HG02885 (cell line): ENCODE results near the gene SPIB.

Source experiments
- ATAC-seq: cut with Tn5 transposase; IDR thresholded peaks from one replicate; pipeline ENCODE4 v1.9.1; 2021; ENCODE audit warnings: mild to moderate bottlenecking; ENCODE audit not compliant: unreplicated experiment, poor library complexity

The SPIB gene

GRCh38 chr19:50417111-50418081 is 1.3 kb upstream of the SPIB start:
- ATAC-seq, result no peak

DNA sequence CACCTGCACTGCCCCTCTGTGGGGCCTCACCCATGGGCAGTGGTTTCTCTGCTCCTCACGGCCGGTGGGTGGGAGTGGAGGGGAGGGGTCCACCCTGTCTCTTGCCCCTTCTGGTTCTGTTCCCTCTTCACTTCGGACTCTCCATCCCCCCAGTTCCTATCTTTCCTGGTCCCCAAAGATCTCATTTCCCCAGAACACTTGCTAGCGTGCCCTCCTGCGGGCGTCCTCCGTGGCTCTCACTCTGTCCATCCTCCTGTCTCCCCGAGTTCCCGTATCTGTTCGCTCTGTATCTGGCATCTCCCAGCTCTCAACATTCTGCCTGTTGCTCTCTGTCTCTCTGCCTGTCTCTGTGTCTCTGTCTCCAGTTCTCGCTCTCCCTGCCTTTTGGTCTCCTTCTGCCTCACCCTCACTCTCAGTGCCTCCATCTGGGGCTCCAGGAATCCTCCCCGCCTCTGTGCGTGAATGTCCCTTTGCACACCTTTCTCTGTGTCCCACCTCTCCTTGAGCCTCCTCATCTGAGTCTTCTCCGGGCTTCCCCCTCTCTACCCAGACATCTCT is 363 bp downstream of the SPIB start:
- no peak for ATAC-seq

GRCh38 chr19:50419580-50420035 is 870 bp downstream of the SPIB start:
- no peak for ATAC-seq

DNA sequence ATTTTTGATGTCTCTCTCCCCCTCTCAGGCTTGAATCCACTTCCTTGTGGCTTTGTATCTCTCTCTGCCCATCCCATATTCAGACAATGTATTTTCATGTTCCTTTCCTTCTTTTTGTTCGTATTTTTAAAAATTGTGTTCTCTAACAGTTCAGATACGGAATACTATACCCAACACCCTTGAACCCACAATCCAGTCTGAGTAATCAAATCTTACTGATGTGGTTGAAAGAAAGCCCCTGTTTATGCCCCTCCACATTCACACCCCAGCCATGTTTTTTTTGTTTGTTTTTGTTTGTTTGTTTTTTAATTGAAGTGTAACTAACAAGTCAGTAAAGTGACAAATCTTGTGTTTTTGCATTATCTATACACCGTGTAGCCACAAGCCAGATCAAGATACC is 1.4 kb downstream of the SPIB start:
- ATAC-seq, result no peak

DNA sequence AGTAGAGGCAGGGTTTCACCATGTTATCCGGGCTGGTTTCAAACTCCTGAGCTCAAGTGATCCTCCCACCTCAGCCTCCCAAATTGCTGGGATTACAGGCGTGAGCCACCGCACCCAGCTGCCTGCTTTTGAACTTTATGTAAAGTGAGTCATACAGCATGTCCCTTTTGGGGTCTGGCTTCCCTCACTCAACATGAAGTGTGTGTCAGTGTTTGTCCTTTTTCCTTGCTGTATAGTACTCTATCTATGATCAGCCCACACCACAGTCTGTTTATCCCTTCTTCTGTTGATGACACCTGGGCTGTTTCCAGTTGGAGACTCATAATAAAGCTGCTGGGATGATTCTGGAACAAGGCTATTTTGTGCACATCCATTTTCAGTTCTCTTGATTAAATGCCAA is 2.1 kb downstream of the SPIB start:
- no peak for ATAC-seq

GRCh38 chr19:50422397-50423278 is 3.9 kb downstream of the SPIB start:
- ATAC-seq, result no peak

GRCh38 chr19:50423279-50424113 is 4.8 kb downstream of the SPIB start:
- no peak for ATAC-seq

GRCh38 chr19:50425581-50425980 is 6.8 kb downstream of the SPIB start:
- no peak for ATAC-seq

GRCh38 chr19:50427318-50427925 is 8.7 kb downstream of the SPIB start:
- ATAC-seq, result no peak

DNA sequence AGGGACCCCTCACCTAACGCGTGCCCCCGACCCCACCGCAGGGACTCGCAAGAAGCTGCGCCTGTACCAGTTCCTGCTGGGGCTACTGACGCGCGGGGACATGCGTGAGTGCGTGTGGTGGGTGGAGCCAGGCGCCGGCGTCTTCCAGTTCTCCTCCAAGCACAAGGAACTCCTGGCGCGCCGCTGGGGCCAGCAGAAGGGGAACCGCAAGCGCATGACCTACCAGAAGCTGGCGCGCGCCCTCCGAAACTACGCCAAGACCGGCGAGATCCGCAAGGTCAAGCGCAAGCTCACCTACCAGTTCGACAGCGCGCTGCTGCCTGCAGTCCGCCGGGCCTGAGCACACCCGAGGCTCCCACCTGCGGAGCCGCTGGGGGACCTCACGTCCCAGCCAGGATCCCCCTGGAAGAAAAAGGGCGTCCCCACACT is 9.3 kb downstream of the SPIB start:
- no peak for ATAC-seq

- no peak for ATAC-seq
Observed at GRCh38 chr19:50428772-50429463, 10.2 kb downstream of the SPIB start.

DNA sequence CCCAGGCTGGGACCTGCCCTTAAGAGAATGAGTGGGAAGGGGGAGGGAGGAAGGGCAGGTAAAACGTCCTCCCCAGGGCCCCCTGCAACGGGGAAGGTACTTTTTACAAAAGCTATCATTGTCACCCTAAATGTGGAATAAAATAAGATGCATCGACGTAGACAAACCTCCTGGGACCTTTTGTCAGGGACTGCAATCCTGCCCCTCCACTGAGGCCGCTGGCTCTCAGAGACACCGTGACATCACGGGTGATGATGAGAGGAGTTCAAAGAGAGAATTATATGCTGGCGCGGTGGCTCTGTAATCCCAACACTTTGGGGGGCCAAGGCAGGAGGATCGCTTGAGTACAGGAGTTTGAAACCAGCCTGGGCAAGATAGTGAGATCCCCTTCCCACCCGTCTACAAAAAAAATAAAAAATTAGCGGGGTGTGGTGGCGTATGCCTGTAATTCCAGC is 12.2 kb downstream of the SPIB start:
- no peak for ATAC-seq

GRCh38 chr19:50431343-50432220 is 12.8 kb downstream of the SPIB start:
- ATAC-seq, result peak; percentile 82

GRCh38 chr19:50432221-50433028 is 13.7 kb downstream of the SPIB start, which contains the start of gene MYBPC2:
Gene MYBPC2 (plus strand): TSS chr19:50432892. CDS start chr19:50432954, 62 bp downstream.
- ATAC-seq, result no peak

DNA sequence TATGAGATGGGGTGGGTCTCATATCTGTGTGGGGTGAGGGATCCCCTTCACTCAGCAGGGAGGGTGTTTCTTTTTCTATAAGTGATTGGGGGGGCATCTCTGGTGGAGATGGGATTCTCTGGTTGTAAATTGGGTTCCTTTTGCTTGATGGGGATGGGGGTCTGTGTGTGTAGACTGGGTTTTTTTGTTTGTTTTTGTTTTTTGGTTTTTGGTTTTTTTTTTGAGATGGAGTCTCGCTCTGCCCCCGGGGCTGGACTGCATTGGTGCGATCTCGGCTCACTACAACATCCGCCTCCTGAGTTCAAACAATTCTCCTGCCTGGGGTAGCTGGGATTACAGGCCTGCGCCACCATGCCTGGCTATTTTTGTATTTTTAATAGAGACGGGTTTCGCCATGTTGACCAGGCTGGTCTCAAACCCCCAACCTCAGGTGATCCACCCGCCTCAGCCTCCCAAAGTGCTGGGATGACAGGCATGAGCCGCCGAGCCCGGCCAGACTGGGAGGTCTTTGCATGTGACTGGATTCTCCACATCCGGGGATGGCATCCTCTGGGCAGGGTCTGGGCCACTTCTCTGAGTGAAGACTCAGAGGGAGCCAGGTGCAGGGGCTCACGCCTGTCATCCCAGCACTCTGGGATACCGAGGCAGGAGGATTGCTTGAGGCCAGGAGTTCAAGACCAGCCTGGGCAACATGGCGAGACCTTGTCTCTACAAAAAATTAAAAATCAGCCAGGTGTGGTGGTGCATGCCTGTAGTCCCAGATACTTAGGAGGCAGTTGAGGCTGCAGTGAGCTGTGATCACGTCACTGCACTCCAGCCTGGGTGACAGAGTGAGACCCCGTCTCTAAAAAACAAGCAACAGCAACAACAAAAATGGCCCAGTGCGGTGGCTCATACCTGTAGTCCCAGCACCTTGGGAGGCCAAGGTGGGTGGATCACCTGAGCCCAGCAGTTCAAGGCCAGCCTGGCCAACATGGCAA is 14.8 kb downstream of the SPIB start:
- ATAC-seq, result no peak

DNA sequence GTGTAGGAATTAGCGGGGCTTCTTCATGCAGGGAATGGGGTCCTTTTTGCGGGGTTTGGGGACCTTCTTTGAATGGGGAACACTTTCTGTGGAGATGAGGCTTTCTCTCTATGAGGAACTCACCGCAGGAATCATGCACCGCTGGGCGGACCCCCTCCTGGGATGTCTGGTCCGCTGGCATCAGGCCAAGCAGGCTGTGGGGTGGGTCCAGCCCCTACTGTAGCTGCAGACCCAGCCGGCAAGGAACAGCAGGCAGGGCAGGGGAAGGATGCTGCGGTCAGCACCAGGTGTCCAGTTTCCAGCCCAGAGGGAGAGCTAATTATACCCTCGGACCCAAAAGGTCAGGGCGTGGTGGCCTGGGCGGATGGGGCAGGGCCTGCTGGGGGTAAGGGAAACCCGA is 15.8 kb downstream of the SPIB start:
- no peak for ATAC-seq
